Gastrocnemius medialis (tissue), 4 donors: Measurements from ENCODE around the gene AIFM1.

Experiments
- CTCF ChIP-seq, 5 experiments: fragments of 450-650 bp in 3 of 5; fragments of 200-600 bp in 2 of 5; sonication (generic) in 2 of 5; IDR thresholded peaks in 4 of 5; conservative IDR thresholded peaks in 1 of 5; 1 replicate in 4 of 5; 2 replicates in 1 of 5; pipeline ENCODE4 v1.5.1; 2016 to 2019; ENCODE audit warnings: antibody characterized with exemption in 5 of 5, mild to moderate bottlenecking in 3 of 5, moderate library complexity in 3 of 5
- POLR2A ChIP-seq, 2 donors: fragments of 450-650 bp; IDR thresholded peaks; one replicate each; pipeline ENCODE4 v1.6.1; 2017; ENCODE audit warnings: antibody characterized with exemption in 2 of 2, mild to moderate bottlenecking in 2 of 2, moderate library complexity in 2 of 2

- TF ChIP-seq CTCF (IDR thresholded peaks at IDR 0.05 in 4 of 5, conservative IDR thresholded peaks at IDR 0.05 in 1 of 5), result no peak
- TF ChIP-seq POLR2A (IDR thresholded peaks at IDR 0.05), result no peak
These were observed 34.7 kb downstream of the AIFM1 start for GRCh38 chrX:130130990-130131389.
